Kidney (tissue), 14 donors: ENCODE data around the gene NFIA. TPM values are rescaled to one million over a fixed set of nuclear protein-coding genes. Genes with fewer than 3 reads are reported as not detected.

Source experiments
- DNase-seq, 5 donors: peaks; one replicate each; pipeline ENCODE4 v3.0.0-alpha.2; 2013 to 2020
- FAIRE-seq: peaks from 2 replicates; lab custom pipeline; 2012; peaks lifted over from hg19 to GRCh38; lab: Jason Lieb, UNC
- H3K27ac ChIP-seq, 2 donors: one replicate each; pipeline ENCODE4 v1.7.0; 2013; ENCODE audit warnings: low read depth in 2 of 2, low read length in 2 of 2, inconsistent platforms in 1 of 2
- H3K27me3 ChIP-seq: one replicate; pipeline ENCODE4 v1.7.1; 2013; ENCODE audit warnings: low read length, inconsistent platforms; ENCODE audit not compliant: control insufficient read depth, insufficient read depth
- H3K36me3 ChIP-seq, 3 donors: one replicate each; pipeline versions ENCODE4 v1.7.0 to v1.7.1; 2013; ENCODE audit warnings: low read length in 3 of 3, control low read depth in 1 of 3, inconsistent platforms in 1 of 3; ENCODE audit not compliant: insufficient read depth in 3 of 3, control insufficient read depth in 2 of 3
- H3K4me1 ChIP-seq, 3 donors: one replicate each; pipeline versions ENCODE4 v1.7.0 to v1.7.1; 2013; ENCODE audit warnings: low read length in 3 of 3, inconsistent platforms in 1 of 3, low read depth in 1 of 3; ENCODE audit not compliant: control insufficient read depth in 2 of 3, insufficient read depth in 2 of 3
- H3K4me3 ChIP-seq, 3 donors: one replicate each; pipeline versions ENCODE4 v1.7.0 to v1.8.1; 2013; ENCODE audit warnings: low read length in 3 of 3, control low read depth in 1 of 3, inconsistent platforms in 1 of 3
- H3K9ac ChIP-seq, 3 donors: one replicate each; pipeline versions ENCODE4 v1.7.0 to v1.7.1; 2013; ENCODE audit warnings: low read length in 3 of 3, control low read depth in 1 of 3, inconsistent platforms in 1 of 3
- H3K9me3 ChIP-seq, 3 donors: one replicate each; pipeline versions ENCODE4 v1.7.0 to v1.7.1; 2013; ENCODE audit warnings: low read length in 3 of 3, control low read depth in 1 of 3, inconsistent platforms in 1 of 3; ENCODE audit not compliant: control insufficient read depth in 2 of 3, insufficient read depth in 1 of 3
- CTCF ChIP-seq: IDR thresholded peaks from 3 replicates; pipeline ENCODE4 v1.5.1; 2012; ENCODE audit warnings: mild to moderate bottlenecking, moderate library complexity, borderline replicate concordance; ENCODE audit not compliant: insufficient read depth; ENCODE audit errors: extremely low read depth
- intact Hi-C: fragments of 100-400 bp; cut with DNase I; formaldehyde crosslinking; loops from one replicate; pipeline ENCODE4 v1.11.1; 2022
- polyA plus RNA-seq: library from polyadenylated mRNA; stranded (reverse); fragments of 350-450 nt; fragmentation: Illumina TruSeq; extraction: RNeasy Lipid Tissue Mini Kit (QIAGEN cat#74804); gene quantifications from one replicate; pipeline ENCODE4 v1.2.3, GENCODE V29; 2014; ENCODE audit warnings: low read depth, low replicate concordance; ENCODE audit not compliant: insufficient read depth
- total RNA-seq: library from RNA; stranded (reverse); fragmentation: NEBNext Ultra II Directional; extraction: Animal tissue kit (Norgen Biotek cat#: 25700); gene quantifications from one replicate; pipeline ENCODE4 v1.2.1, GENCODE V29; 2021
- donor health status: control.
- donor health status: control.
- donor health status: control.
- donor health status: control.
- donor health status: control.
- donor health status: DM: yes; HTN: yes; CAD: no.
- donor health status: Normal renal cell carcinoma (clear cell type).

Gene NFIA
- total and polyA plus RNA-seq, 2 donors from 2014 or later, result 4.8 to 87.5 TPM

GRCh38 chr1:61412601-61413000 lies 330.2 kb downstream of the NFIA start:
- intact Hi-C loops, result no loop called here
- Histone ChIP-seq H3K4me1 (no peaks in the 10 kb centered on the region), H3K36me3 (peaks cover 0 to 12% (median 11%) of the 10 kb centered on the region in 3 donors), H3K9me3 (no peaks in the 10 kb centered on the region), H3K9ac (no peak overlapping the region), H3K27ac (no peak overlapping the region), H3K4me3 (no peak overlapping the region), H3K27me3 (no peaks in the 10 kb centered on the region)
- peak; percentile 79 for FAIRE-seq
- DNase-seq, result no peak
- no peak for TF ChIP-seq CTCF

GRCh38 chr1:61419196-61419595 lies 336.8 kb downstream of the NFIA start:
- FAIRE-seq (no peak), DNase-seq (no peak)
- TF ChIP-seq CTCF, result no peak
- no peaks in the 10 kb centered on the region for H3K36me3 ChIP-seq
- intact Hi-C loops, result no loop called here
- no peaks in the 10 kb centered on the region for H3K27me3 ChIP-seq
- no peak overlapping the region for H3K27ac ChIP-seq
- no peak overlapping the region for H3K9ac ChIP-seq
- H3K4me1 ChIP-seq, result no peaks in the 10 kb centered on the region
- H3K9me3 ChIP-seq, result no peaks in the 10 kb centered on the region
- H3K4me3 ChIP-seq, result no peak overlapping the region

- DNase-seq (no peak), FAIRE-seq (no peak)
- no peaks in the 10 kb centered on the region for H3K36me3 ChIP-seq
- H3K9me3 ChIP-seq, result no peaks in the 10 kb centered on the region
- H3K27me3 ChIP-seq, result no peaks in the 10 kb centered on the region
- no peaks in the 10 kb centered on the region for H3K4me1 ChIP-seq
- no peak overlapping the region for H3K27ac ChIP-seq
- no peak for TF ChIP-seq CTCF
- H3K4me3 ChIP-seq, result no peak overlapping the region
- H3K9ac ChIP-seq, result no peak overlapping the region
- intact Hi-C loops, result no loop called here
These were observed 337.3 kb downstream of the NFIA start for GRCh38 chr1:61419657-61420056.

- FAIRE-seq (no peak), DNase-seq (no peak)
- Histone ChIP-seq H3K9me3 (no peaks in the 10 kb centered on the region), H3K36me3 (no peaks in the 10 kb centered on the region), H3K27ac (no peak overlapping the region), H3K27me3 (no peaks in the 10 kb centered on the region), H3K9ac (no peak overlapping the region), H3K4me1 (no peaks in the 10 kb centered on the region), H3K4me3 (no peak overlapping the region)
- intact Hi-C loops, result no loop called here
- no peak for TF ChIP-seq CTCF
These were observed 337.9 kb downstream of the NFIA start for GRCh38 chr1:61420243-61420642.
